GM18951 (cell line): ENCODE results near the gene LRRN2.

Source experiments
- POLR2A ChIP-seq: IDR thresholded peaks from 4 replicates; pipeline ENCODE4 v1.6.1; 2011; ENCODE audit warnings: mild to moderate bottlenecking; ENCODE audit not compliant: insufficient read length, insufficient read depth; ENCODE audit errors: extremely low read depth
- in situ Hi-C: fragments of 300-500 bp; cut with MboI; formaldehyde crosslinking; loops from one replicate; pipeline ENCODE4 v1.12.0; 2022; ENCODE audit warnings: low sequenced_read_pairs, mixed read lengths, inconsistent platforms; ENCODE audit not compliant: unreplicated experiment

LRRN2 gene

GRCh38 chr1:204676043-204676442, 9.5 kb downstream of the LRRN2 start:
- in situ Hi-C loops: no loop called here
- TF ChIP-seq POLR2A: no peak

- in situ Hi-C loops: no loop called here
- no peak for TF ChIP-seq POLR2A
These were observed 11.5 kb downstream of the LRRN2 start for GRCh38 chr1:204673909-204674649.

GRCh38 chr1:204673209-204673608, 12.3 kb downstream of the LRRN2 start:
- TF ChIP-seq POLR2A: no peak
- in situ Hi-C loops: no loop called here

GRCh38 chr1:204672482-204673121, 12.9 kb downstream of the LRRN2 start:
- TF ChIP-seq POLR2A: no peak
- in situ Hi-C loops: no loop called here

GRCh38 chr1:204672069-204672468, 13.5 kb downstream of the LRRN2 start:
- in situ Hi-C loops: no loop called here
- TF ChIP-seq POLR2A: no peak

- in situ Hi-C loops: no loop called here
- no peak for TF ChIP-seq POLR2A
These were observed 15.2 kb downstream of the LRRN2 start for GRCh38 chr1:204670152-204670927.

- in situ Hi-C loops: no loop called here
- TF ChIP-seq POLR2A: no peak
These were observed 16.0 kb downstream of the LRRN2 start for GRCh38 chr1:204669579-204669978.

GRCh38 chr1:204664384-204664651, 21.2 kb downstream of the LRRN2 start:
- TF ChIP-seq POLR2A: no peak

GRCh38 chr1:204663644-204664383, 21.7 kb downstream of the LRRN2 start:
- no peak for TF ChIP-seq POLR2A
- in situ Hi-C loops: no loop called here

More at GRCh38 chr1:204664384-204664651, 21.2 kb downstream of the LRRN2 start:
- in situ Hi-C loops: no loop called here

- in situ Hi-C loops: no loop called here
- no peak for TF ChIP-seq POLR2A
These were observed 23.0 kb downstream of the LRRN2 start for GRCh38 chr1:204662530-204662929.

- no peak for TF ChIP-seq POLR2A
- in situ Hi-C loops: no loop called here
These were observed 25.0 kb downstream of the LRRN2 start for GRCh38 chr1:204660509-204660908.

- TF ChIP-seq POLR2A: no peak
These were observed 26.5 kb downstream of the LRRN2 start for GRCh38 chr1:204659056-204659455.

GRCh38 chr1:204658295-204658694, 27.2 kb downstream of the LRRN2 start:
- in situ Hi-C loops: no loop called here
- TF ChIP-seq POLR2A: no peak

More at GRCh38 chr1:204659056-204659455, 26.5 kb downstream of the LRRN2 start:
- in situ Hi-C loops: no loop called here

- in situ Hi-C loops: no loop called here
- TF ChIP-seq POLR2A: no peak
These were observed 31.8 kb downstream of the LRRN2 start for GRCh38 chr1:204653590-204654340.
